Renal cortical epithelial cell (primary cell): ENCODE measurements around the gene FBXL20. TPM values are rescaled to one million over a fixed set of nuclear protein-coding genes. Genes with fewer than 3 reads are reported as not detected.
"Not testable (repeated sequence)": the region's sequence is repeated elsewhere in the genome, so short reads cannot be mapped to it uniquely, and the experiment has no call there.

Experiments
- DNase-seq: peaks from one replicate; pipeline ENCODE4 v3.0.0-alpha.2; 2011; ENCODE audit warnings: low read depth
- total RNA-seq: library from RNA; depleted of rRNA; stranded (reverse); fragments of >200 nt; gene quantifications from 2 replicates; pipeline ENCODE4 v1.2.3, GENCODE V29; 2014

Gene FBXL20
- total RNA-seq, 1 donor from 2014 or later = 24.2 TPM

DNA sequence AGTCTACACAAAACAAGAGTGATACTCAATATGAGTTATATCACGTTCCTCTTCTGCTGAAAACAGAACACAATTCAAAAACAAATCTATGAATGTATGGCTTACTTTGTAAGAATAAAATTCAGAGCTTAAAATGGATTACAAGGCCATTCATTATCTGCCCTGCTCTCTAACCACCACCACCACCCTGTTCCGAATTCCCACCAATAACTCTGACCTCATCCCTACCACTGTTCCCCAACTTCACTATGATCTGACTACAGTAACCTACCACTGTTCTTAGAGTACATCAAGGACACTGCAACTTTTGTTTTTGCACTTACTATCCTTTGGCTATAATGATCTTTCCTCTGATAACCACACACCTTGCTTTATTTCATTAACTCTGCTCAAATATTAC is 21.3 kb downstream of the FBXL20 start:
- no peak for DNase-seq

DNA sequence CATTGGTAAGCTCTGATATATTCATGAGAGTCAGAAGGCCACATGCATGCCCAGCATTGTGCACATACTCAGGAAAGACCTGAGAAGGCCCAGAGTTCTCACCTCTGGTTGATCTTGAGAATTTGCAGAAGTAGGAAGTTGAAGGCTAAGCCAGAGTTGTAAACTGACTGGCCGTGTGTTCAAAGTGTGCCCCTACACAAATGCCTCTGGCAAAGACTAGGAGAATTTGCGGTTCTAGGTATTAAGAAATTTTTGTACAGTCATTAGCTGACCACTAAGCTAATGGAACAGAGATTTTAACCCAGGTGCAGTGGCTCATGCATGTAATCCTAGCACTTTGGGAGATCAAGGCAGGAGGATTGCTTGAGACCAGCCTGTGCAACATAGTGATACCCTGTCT is 25.0 kb downstream of the FBXL20 start:
- DNase-seq = peak; percentile 67

DNA sequence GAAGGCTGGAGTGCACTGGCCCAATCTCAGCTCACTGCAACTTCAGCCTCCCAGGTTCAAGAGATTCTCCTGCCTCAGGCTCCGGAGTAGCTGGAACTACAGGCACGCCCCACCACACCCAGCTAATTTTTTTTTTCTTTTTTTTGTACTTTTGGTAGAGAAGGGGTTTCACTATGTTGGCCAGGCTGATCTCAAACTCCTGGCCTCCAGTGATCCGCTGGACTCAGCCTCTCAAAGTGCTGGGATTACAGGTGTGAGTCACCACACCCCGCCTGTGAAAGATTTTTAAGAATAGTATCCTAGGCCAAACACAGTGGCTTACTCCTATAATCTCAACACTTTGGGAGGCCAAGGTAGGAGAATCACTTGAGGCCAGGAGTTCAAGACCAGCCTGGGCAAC is 33.6 kb downstream of the FBXL20 start:
- DNase-seq = not testable (repeated sequence)

GRCh38 chr17:39365872-39366271 is 35.6 kb downstream of the FBXL20 start:
- DNase-seq = no peak

DNA sequence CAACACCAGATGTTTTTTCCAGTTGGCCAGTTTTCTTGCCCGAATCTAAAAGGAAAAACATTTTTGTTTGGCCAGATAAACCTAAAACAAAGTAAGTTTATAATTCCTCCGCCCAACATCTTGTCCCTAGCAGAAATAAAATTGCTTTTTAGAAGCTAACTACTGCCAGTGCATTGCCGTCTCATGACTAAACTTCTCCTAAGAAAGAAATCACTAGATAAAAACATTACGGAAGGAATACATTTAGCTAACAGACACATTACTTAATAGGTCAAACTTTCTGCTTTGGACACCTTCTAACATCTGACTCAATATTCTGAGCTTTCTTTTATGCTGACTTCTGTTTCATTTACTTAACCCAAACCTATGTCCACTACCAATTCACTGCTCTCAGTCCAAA is 36.2 kb downstream of the FBXL20 start:
- DNase-seq = peak; percentile 29

GRCh38 chr17:39364236-39365025 is 37.0 kb downstream of the FBXL20 start:
- no peak for DNase-seq

GRCh38 chr17:39361064-39361463 is 40.4 kb downstream of the FBXL20 start:
- no peak for DNase-seq

GRCh38 chr17:39360537-39360936 is 40.9 kb downstream of the FBXL20 start:
- DNase-seq = no peak

GRCh38 chr17:39359994-39360393 is 41.4 kb downstream of the FBXL20 start:
- DNase-seq = no peak

DNA sequence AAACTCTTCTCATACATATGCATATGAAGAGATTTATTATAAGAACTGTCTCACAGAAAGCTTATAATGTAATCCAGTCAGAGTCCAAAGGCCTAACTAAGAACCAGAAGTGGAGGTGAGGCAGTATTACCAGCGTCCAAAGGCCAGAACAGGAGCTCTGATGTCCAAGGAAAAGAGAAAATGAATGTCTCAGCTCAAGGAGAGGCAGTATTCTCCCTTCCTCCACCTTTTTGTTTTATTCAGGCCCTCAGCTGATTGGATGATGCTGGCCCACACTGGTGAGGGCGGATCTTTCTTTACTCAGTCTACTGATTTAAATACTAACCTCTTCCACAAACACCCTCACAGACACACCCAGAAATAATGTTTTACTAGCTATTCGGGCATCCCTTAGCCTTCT is 43.4 kb downstream of the FBXL20 start:
- peak; percentile 18 for DNase-seq

- peak; percentile 9 for DNase-seq
Observed at GRCh38 chr17:39357488-39357887, 43.9 kb downstream of the FBXL20 start.

DNA sequence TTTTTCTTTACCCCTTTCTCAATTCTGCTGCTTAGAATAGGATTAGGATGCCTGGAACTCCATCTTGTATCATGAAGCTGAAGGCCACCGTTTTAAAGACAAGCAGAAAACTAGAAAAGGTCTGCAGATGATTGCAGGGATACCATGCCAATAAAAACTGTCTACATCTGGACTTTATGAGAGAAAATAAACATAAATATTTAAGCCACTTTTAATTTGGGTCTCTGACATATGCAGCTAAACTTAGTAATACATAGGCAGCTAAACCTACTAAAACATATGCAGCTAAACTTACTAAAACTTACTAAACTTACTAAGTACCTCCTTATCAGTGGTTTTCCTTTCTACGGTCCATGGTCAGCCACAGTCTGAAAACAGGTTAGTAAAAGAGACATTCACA is 48.4 kb downstream of the FBXL20 start:
- no peak for DNase-seq

DNA sequence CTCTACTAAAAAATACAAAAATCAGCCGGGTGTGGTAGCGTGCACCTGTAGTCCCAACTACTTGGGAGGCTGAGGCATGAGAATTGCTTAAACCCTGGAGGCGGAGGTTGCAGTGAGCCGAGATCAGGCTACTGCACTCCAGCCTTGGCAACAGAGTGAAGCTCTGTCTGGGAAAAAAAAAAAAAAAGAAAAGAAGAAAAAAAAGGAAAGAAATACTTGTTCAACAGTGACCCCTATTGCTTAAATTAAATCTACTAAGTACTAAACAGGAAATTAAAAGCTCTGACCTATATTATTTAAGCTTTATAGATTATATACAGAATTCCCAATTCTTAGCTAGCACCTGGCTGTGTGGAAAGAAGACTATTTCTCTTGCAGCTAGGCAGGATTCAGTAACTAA is 48.9 kb downstream of the FBXL20 start:
- DNase-seq = peak; percentile 39

DNA sequence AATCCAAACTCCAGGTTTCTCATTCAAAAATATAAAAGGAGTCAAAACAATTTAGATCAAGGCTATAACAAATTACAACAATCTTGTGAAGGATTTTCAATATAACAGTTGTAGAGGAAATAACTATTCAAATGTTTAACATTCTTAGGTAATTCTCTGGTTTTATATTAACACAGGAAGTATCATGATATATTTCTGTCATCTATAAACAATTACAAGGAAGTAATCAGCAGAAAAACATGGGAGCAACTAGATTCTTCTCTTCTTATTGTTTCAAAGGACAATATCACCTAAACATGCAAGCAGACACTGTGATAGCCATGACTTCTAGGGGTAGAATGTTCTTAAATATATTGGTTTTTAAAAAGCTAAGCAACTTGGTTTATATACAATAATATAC is 49.9 kb downstream of the FBXL20 start:
- peak; percentile 75 for DNase-seq

- no peak for DNase-seq
Observed at GRCh38 chr17:39349246-39349645, 52.2 kb downstream of the FBXL20 start.

- not testable (repeated sequence) for DNase-seq
Observed at GRCh38 chr17:39346863-39347262, 54.6 kb downstream of the FBXL20 start.

GRCh38 chr17:39341541-39341940 is 59.9 kb downstream of the FBXL20 start:
- DNase-seq = no peak

DNA sequence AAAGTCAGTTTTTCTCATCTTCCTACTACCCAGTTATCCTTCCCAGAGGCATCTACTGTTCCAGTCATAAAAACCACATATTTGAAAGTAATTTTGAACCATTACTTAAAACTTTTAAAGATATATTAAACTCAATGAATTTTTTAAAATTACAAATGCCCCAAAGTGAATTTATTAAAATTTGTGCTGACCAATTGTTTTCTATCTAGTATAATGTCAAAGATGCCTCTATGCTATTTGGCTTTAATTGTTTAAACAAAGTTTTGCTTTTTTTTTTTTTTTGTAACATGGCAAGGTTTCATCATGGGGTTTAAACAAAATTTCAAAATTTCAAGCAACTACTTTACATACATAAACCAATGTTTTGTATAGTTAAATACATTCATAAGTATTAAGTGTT is 60.7 kb downstream of the FBXL20 start:
- DNase-seq = no peak

- DNase-seq = no peak
Observed at GRCh38 chr17:39339272-39339671, 62.2 kb downstream of the FBXL20 start.

DNA sequence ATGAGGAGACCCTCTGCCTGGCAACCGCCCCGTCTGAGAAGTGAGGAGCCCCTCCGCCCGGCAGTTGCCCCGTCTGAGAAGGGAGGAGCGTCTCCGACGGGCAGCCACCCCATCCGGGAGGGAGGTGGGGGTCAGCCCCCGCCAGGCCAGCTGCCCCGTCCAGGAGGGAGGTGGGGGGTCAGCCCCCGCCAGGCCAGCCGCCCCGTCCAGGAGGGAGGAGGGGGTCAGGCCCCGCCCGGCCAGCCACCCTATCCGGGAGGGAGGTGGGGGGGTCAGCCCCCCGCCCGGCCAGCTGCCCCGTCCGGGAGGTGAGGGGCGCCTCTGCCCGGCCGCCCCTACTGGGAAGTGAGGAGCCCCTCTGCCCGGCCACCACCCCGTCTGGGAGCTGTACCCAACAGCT is 63.8 kb downstream of the FBXL20 start:
- DNase-seq = not testable (repeated sequence)

DNA sequence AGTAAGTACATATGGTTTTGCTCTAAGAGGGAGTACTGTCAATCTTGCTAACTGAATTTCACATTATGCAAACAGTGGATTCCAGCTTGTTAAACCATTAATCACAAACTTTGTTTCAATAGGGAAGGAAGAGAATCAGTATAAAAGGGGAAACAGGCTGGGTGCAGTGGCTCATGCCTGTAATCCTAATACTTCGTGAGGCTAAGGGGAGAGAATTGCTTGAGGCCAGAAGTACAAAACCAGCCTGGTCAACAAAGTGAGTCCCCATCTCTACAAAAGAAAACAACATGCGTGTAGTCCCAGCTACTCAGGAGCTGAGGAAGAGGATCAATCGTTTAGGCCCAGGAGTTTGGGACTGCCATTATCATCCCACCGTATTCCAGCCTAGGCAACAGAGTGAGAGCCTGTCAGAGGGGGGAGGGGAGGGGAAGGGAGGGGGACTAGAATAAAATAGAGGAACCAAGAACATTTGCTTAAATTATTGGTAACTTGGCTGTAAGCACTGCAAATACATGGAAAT is 65.7 kb downstream of the FBXL20 start:
- peak; percentile 14 for DNase-seq

- not testable (repeated sequence) for DNase-seq
Observed at GRCh38 chr17:39334008-39334744, 67.2 kb downstream of the FBXL20 start.

DNA sequence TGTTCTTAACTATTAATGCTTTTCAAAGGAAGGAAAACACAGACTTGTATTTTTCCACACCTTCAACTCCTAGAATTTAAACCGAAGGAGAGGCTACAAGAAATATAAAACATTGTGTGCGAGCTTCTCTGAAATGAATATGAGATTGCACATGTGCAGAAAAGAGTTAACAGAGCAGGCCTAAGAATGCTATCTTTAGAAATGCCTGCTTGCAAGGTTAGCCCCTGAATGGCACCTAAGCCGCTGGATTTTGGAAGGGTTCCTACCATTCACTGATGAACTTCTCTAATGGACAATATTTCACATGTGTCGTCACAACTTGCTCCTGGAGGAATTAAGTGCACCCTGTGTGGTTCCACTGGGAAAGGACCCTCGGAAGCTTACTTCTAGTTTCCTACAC is 69.3 kb downstream of the FBXL20 start:
- DNase-seq = no peak
